HG03520 (cell line): Measurements from ENCODE around the gene CDH11.

Experiments
- ATAC-seq: cut with Tn5 transposase; IDR thresholded peaks from one replicate; pipeline ENCODE4 v1.9.1; 2021; ENCODE audit warnings: mild to moderate bottlenecking, moderate library complexity; ENCODE audit not compliant: unreplicated experiment

CDH11 gene

GRCh38 chr16:65038100-65038499 is 83.8 kb downstream of the CDH11 start:
- no peak for ATAC-seq

GRCh38 chr16:65037556-65037955 is 84.3 kb downstream of the CDH11 start:
- no peak for ATAC-seq

DNA sequence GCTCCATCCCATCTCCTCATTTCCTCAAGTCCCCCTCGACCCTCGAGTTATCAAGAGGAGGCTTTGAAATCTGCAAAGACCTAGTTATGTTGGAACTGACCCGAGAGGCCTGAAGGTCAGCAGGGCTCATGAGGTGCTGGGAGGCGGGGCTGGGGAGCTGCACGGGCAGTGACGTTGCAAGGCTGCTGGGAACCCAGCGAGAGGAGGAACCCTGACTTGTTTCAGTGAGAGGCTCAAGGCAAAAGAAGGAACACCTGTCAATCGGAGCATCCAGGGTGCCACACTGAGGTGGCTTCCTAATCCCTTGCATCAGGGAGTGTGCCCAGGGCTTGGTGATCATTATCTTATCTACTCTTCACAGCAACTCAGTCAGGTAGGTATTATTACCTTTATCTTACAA is 86.9 kb downstream of the CDH11 start:
- ATAC-seq = no peak

DNA sequence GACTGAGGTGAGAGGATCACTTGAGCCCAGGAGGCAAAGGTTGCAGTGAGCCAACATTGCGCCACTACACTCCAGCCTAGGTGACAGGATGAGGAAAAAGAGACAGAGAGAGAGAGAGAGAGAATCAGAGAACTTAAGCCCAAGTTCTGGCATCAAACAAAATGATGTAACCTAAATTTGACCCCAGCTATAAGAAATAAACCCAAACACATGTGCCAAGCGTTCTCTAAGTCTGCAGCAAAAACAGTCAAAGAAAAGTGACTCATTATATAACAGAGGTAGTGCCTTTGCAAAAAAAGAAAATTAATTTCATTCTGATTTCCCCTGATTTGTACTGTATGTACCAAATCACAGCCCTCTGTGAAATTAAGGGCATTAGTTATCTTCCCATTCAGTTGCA is 89.5 kb downstream of the CDH11 start:
- no peak for ATAC-seq

DNA sequence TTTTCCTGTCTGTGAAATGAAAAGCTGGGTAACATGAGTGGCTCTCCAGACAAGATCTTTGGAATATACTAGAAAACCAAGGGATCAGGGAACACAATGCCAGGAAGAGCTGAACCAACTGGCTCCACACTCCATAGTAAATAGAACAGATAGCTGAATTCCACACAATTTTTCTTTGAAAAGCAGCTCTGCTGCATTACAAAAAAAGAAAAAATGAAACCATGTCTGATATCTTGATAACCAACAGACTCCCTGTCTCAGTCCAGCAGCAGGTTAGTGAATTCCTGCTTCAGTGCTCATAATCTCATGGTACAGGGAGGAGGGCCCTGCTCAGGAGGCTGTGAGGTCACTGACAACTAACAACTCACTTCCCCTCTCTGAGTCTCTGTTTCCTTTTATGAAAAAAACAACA is 97.1 kb downstream of the CDH11 start:
- no peak for ATAC-seq

DNA sequence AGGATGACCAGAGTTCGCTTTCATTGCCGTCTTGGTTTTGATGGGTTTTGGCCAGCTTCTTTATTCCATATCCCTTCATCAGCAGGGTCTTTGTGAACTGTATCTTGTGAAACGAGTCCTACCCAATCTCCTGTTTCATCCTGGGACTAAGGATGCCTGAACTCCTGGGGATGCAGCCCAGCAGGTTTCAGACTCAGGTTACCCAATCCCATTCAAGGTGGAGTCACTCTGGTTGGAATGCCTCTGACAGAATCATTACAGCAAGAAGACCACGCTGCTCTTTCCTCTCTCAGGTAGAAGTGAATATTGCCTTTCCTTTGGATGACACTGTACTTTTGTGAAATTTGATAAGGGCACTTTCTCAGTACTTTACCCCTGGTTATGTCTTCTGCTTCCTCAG is 98.1 kb downstream of the CDH11 start:
- ATAC-seq = no peak

- no peak for ATAC-seq
These were observed 99.8 kb downstream of the CDH11 start for GRCh38 chr16:65021852-65022595.

- ATAC-seq = no peak
These were observed 105.1 kb downstream of the CDH11 start for GRCh38 chr16:65016754-65017153.

- ATAC-seq = no peak
These were observed 106.3 kb downstream of the CDH11 start for GRCh38 chr16:65015599-65015998.

GRCh38 chr16:65012357-65012756 is 109.5 kb downstream of the CDH11 start:
- ATAC-seq = no peak

- ATAC-seq = no peak
These were observed 111.7 kb downstream of the CDH11 start for GRCh38 chr16:65010125-65010524.

DNA sequence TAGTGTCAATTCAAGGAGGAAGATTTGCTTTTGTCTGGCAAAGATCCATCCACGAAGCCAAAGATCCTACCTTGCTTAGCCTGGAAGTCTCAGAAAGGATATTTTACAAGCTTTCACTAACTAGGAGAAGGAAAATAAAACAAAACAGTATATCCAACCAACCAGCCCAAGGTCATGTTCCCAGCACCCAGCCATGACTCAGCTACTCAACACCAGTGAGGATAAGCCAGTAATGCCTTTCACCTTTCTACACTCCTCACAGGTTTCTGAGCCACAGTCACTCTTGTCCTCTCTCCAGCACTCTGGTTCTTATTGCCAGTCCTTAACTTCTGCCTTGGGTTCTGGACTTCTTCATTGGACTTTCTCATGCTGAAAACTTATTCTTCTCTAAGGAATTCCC is 116.2 kb downstream of the CDH11 start:
- no peak for ATAC-seq

DNA sequence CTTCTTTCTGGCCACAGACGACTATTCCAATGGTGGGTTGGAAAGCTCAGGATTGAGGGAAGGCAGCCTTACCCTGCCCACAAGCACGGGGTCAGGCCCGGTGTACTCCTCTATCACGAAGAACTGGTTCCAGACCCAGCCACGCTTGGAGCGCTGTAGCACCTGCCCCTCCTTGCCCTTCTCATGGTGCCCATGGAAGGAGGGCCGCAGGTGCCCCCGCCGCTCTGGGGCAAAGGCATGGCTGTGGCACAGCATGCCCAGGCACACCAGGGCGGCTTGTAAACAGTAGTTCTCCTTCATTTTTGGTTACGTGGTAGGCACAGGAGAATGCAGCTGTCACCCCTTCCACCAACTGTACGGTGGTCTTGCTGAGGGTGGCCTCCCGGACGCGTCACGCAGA is 117.3 kb downstream of the CDH11 start:
- ATAC-seq = no peak

- no peak for ATAC-seq
These were observed 118.2 kb downstream of the CDH11 start for GRCh38 chr16:65003621-65004020.

DNA sequence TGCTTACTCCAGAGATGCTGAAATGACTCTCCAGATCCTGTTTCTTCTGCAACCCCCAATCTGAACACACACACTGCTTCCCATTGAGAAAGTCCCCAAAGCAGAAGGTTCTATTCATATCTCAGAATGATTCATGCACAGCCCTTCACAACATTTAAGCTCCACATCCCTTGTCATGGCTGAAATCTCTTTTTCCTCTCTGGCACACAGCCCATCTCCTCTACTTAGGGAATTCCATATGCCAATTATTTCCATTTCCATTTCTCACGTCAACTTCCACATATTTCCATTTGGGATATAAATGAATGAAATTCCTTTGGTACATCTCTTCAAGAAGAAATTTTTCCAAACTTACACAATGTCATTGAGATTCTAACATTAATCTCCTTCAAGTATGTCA is 119.6 kb downstream of the CDH11 start:
- ATAC-seq = no peak

- no peak for ATAC-seq
These were observed 121.2 kb downstream of the CDH11 start for GRCh38 chr16:65000654-65001053.

- no peak for ATAC-seq
These were observed 124.1 kb downstream of the CDH11 start for GRCh38 chr16:64997751-64998150.

DNA sequence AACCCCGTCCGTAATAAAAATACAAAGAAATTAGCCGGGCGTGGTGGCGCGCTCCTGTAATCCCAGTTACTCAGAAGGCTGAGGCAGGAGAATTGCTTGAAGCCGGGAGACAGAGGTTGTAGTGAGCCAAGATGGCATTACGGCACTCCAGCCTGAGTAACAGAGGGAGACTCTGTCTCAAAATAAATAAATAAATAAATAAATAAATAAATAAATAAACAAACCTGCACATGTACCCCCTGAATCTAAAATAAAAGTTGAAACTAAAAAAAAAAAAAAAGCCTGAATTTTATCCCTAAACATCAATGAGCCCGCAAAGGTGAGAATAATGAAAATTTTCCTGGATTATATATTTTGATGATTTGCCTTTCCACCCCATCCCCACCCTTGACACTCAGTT is 124.7 kb downstream of the CDH11 start:
- no peak for ATAC-seq

DNA sequence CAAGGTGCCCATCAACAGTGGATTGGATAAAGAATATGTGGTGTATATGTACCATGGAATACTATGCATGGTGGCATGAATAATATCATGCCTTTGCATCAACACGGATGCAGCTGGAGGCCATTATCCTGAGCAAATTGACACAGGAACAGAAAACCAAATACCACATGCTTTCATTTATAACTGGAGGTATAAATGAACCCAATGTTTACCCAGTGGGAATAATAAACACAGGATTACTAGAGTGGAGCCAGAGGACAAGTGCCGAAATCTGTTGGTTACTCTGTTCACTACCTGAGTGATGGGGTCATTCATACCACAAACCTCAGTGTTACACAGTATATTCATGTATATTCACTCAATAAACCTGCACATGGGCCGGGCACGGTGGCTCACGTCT is 125.2 kb downstream of the CDH11 start:
- ATAC-seq = no peak

- ATAC-seq = no peak
These were observed 128.4 kb downstream of the CDH11 start for GRCh38 chr16:64993464-64993863.

DNA sequence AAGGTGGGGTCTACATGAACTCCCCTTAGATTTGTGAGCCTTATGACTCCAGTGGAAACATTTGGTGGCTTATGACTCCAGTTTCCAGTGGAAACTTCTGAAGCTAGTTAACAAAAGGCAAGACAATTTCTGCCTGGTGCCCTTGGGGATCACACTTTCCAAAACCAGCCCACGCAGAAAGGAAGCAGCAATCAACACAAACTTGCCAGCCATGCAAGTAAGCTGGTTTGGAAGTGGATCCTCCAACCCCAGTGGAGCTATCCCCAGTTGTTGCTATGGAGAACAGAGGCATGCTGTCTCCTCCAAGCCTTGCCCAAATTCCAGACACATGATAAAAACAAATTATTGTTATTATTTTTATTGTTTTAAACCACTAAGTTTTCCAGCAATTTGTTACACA is 130.9 kb downstream of the CDH11 start:
- no peak for ATAC-seq

DNA sequence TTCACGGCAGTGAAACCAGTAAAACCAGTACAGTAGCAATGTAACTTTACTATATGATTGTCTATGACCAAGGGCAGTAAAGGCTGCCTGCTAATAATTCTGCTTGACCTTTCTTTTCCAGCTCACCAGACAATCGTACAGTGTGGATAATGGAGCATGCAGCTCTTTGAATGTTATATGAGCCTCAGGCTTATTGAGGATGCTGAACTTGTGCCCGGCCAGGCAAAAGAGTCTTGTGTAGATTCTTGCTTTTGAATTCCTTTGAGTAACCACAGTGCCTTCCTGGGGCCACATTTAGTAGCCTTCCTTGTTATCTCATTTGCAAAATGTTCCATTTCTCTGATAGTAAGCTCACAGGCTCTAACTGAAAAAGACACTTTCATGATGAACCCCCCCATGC is 131.8 kb downstream of the CDH11 start:
- no peak for ATAC-seq

- no peak for ATAC-seq
These were observed 132.8 kb downstream of the CDH11 start for GRCh38 chr16:64989050-64989449.
